H1 (cell line): ENCODE data around the gene TXLNG. TPM values are rescaled to one million over a fixed set of nuclear protein-coding genes. Genes with fewer than 3 reads are reported as not detected.

ENCODE experiments used
- CTCF ChIA-PET: fragments of 300-600 bp; sonication (Branson Sonifier 250); formaldehyde crosslinking; loops from one replicate; lab custom pipeline; 2021; ENCODE audit not compliant: partially characterized antibody; lab: Charles Lee
- POLR2A ChIA-PET: fragments of 300-600 bp; sonication (Branson Sonifier 250); formaldehyde crosslinking; loops from one replicate; lab custom pipeline; 2021; ENCODE audit warnings: inconsistent platforms; ENCODE audit not compliant: partially characterized antibody; lab: Charles Lee
- DNase-seq, 2 experiments: peaks; one replicate each; pipeline versions ENCODE4 v3.0.0 to v3.0.0-alpha.2; 2010 to 2022; ENCODE audit warnings: low spot score in 2 of 2, low read depth in 1 of 2, mixed read lengths in 1 of 2
- FAIRE-seq: peaks from 2 replicates; lab custom pipeline; 2011; peaks lifted over from hg19 to GRCh38; lab: Jason Lieb, UNC
- H2AFZ ChIP-seq: 2 replicates; pipeline ENCODE4 v1.8.1; 2012; ENCODE audit warnings: low read length, inconsistent platforms
- H2AK5ac ChIP-seq: 2 replicates; pipeline ENCODE4 v1.6.1; 2013; ENCODE audit warnings: low read depth, low read length
- H2BK120ac ChIP-seq: replicated peaks from 2 replicates; pipeline ENCODE3; 2013; ENCODE audit warnings: low read depth, low read length, inconsistent platforms
- H2BK12ac ChIP-seq: 2 replicates; pipeline ENCODE4 v1.6.1; 2013; ENCODE audit warnings: low read depth, low read length
- H2BK15ac ChIP-seq: 2 replicates; pipeline ENCODE4 v1.6.1; 2013; ENCODE audit warnings: low read length
- H2BK20ac ChIP-seq: 2 replicates; pipeline ENCODE4 v1.6.1; 2013; ENCODE audit warnings: low read length
- H2BK5ac ChIP-seq: 2 replicates; pipeline ENCODE4 v1.6.1; 2013; ENCODE audit warnings: low read depth, low read length
- H3K14ac ChIP-seq: 2 replicates; pipeline ENCODE4 v1.6.1; 2013; ENCODE audit warnings: inconsistent platforms; ENCODE audit not compliant: insufficient read length
- H3K18ac ChIP-seq: 2 replicates; pipeline ENCODE4 v1.6.1; 2013; ENCODE audit warnings: low read length; ENCODE audit errors: extremely low read depth
- H3K23ac ChIP-seq: 2 replicates; pipeline ENCODE4 v1.6.1; 2013; ENCODE audit warnings: inconsistent platforms; ENCODE audit not compliant: insufficient read length
- H3K23me2 ChIP-seq: 2 replicates; pipeline ENCODE4 v1.6.1; 2013; ENCODE audit warnings: low read depth, low read length
- H3K27ac ChIP-seq: 2 replicates; pipeline ENCODE4 v1.6.1; 2011; ENCODE audit warnings: low read depth, low read length, inconsistent platforms
- H3K27me3 ChIP-seq, 4 experiments: replicated peaks in 1 of 4; 1 replicate in 1 of 4; 2 replicates in 3 of 4; pipeline versions ENCODE4 v1.6.1 to v1.8.1; 2011 to 2013; ENCODE audit warnings: low read length in 3 of 4, mild to moderate bottlenecking in 3 of 4, inconsistent platforms in 2 of 4, mixed read lengths in 2 of 4, moderate library complexity in 1 of 4; ENCODE audit not compliant: control insufficient read depth in 3 of 4, insufficient read depth in 3 of 4; ENCODE audit errors: extremely low read depth in 1 of 4
- H3K36me3 ChIP-seq, 4 experiments: 2 replicates each; pipeline versions ENCODE4 v1.6.1 to v1.8.1; 2011 to 2013; ENCODE audit warnings: mild to moderate bottlenecking in 4 of 4, low read length in 3 of 4, moderate library complexity in 2 of 4, control low read depth in 1 of 4, inconsistent platforms in 1 of 4; ENCODE audit not compliant: insufficient read depth in 4 of 4, control insufficient read depth in 2 of 4
- H3K4ac ChIP-seq: replicated peaks from 2 replicates; pipeline ENCODE3; 2013; ENCODE audit warnings: low read length, low read depth, mixed read lengths, inconsistent platforms; ENCODE audit not compliant: insufficient read length
- H3K4me1 ChIP-seq, 4 experiments: replicated peaks in 1 of 4; 1 replicate in 1 of 4; 2 replicates in 3 of 4; pipeline versions ENCODE4 v1.6.1 to v1.8.1; 2011 to 2013; ENCODE audit warnings: low read length in 3 of 4, inconsistent platforms in 2 of 4, mixed read lengths in 1 of 4; ENCODE audit not compliant: insufficient read depth in 4 of 4, control insufficient read depth in 3 of 4
- H3K4me2 ChIP-seq, 2 experiments: 2 replicates each; pipeline versions ENCODE4 v1.6.1 to v1.8.1; 2011 to 2013; ENCODE audit warnings: low read depth in 2 of 2, low read length in 2 of 2, control low read depth in 1 of 2, inconsistent platforms in 1 of 2, mild to moderate bottlenecking in 1 of 2; ENCODE audit not compliant: insufficient read depth in 1 of 2
- H3K4me3 ChIP-seq, 4 experiments: fragments of 200-600, 300-600 bp in 1 of 4; sonication (generic), shearing (Covaris generic), sonication (Bioruptor Twin) in 1 of 4; 2 replicates each; pipeline versions ENCODE4 v1.5.1 to v1.8.1; 2011 to 2016; ENCODE audit warnings: low read length in 4 of 4, low read depth in 3 of 4, control low read depth in 2 of 4, inconsistent platforms in 2 of 4, mild to moderate bottlenecking in 2 of 4, mixed read lengths in 1 of 4, moderate library complexity in 1 of 4; ENCODE audit not compliant: insufficient read depth in 2 of 4; ENCODE audit errors: extremely low read depth in 1 of 4
- H3K56ac ChIP-seq: replicated peaks from 2 replicates; pipeline ENCODE3; 2013; ENCODE audit warnings: low read depth, mild to moderate bottlenecking, mixed read lengths, low read length, inconsistent platforms; ENCODE audit not compliant: insufficient read length
- H3K79me1 ChIP-seq: 2 replicates; pipeline ENCODE4 v1.6.1; 2013; ENCODE audit warnings: low read depth, low read length, control low read depth
- H3K79me2 ChIP-seq, 2 experiments: 2 replicates each; pipeline versions ENCODE4 v1.6.1 to v1.8.1; 2012 to 2013; ENCODE audit warnings: low read length in 2 of 2, mild to moderate bottlenecking in 2 of 2, inconsistent platforms in 1 of 2; ENCODE audit not compliant: insufficient read depth in 2 of 2, control insufficient read depth in 1 of 2
- H3K9ac ChIP-seq, 4 experiments: replicated peaks in 1 of 4; 1 replicate in 1 of 4; 2 replicates in 3 of 4; pipeline versions ENCODE4 v1.6.1 to v1.8.1; 2011 to 2013; ENCODE audit warnings: low read depth in 3 of 4, low read length in 3 of 4, control low read depth in 2 of 4, mild to moderate bottlenecking in 2 of 4, moderate library complexity in 2 of 4, inconsistent platforms in 1 of 4; ENCODE audit errors: extremely low read depth in 1 of 4
- H3K9me3 ChIP-seq, 2 experiments: 2 replicates each; pipeline versions ENCODE4 v1.6.1 to v1.8.1; 2012 to 2013; ENCODE audit warnings: mild to moderate bottlenecking in 2 of 2, moderate library complexity in 2 of 2, control low read depth in 1 of 2, inconsistent platforms in 1 of 2, low read depth in 1 of 2, low read length in 1 of 2, mixed read lengths in 1 of 2; ENCODE audit not compliant: insufficient read depth in 2 of 2
- H4K20me1 ChIP-seq, 2 experiments: replicated peaks in 1 of 2; 2 replicates each; pipeline versions ENCODE3 to v1.8.1; 2011 to 2013; ENCODE audit warnings: inconsistent platforms in 2 of 2, low read length in 2 of 2, mild to moderate bottlenecking in 1 of 2; ENCODE audit not compliant: insufficient read depth in 2 of 2, control insufficient read depth in 1 of 2
- H4K5ac ChIP-seq: 2 replicates; pipeline ENCODE4 v1.6.1; 2013; ENCODE audit warnings: low read length, low read depth, mixed read lengths, inconsistent platforms; ENCODE audit not compliant: insufficient read length
- H4K8ac ChIP-seq: 2 replicates; pipeline ENCODE4 v1.8.0; 2013; ENCODE audit warnings: mild to moderate bottlenecking, moderate library complexity, low read length, inconsistent platforms; ENCODE audit not compliant: insufficient read depth; ENCODE audit errors: extremely low read depth
- H4K91ac ChIP-seq: replicated peaks from 2 replicates; pipeline ENCODE3; 2013; ENCODE audit warnings: low read length, mixed read lengths, inconsistent platforms; ENCODE audit not compliant: insufficient read length
- GABPA ChIP-seq: IDR thresholded peaks from 2 replicates; pipeline ENCODE4 v1.6.1; 2011; ENCODE audit warnings: mild to moderate bottlenecking, low read length, moderate library complexity, borderline replicate concordance; ENCODE audit not compliant: insufficient read depth
- RXRA ChIP-seq: IDR thresholded peaks from 2 replicates; pipeline ENCODE4 v1.6.1; 2011; ENCODE audit warnings: low read depth, mild to moderate bottlenecking, low read length, moderate library complexity; ENCODE audit not compliant: insufficient read depth
- WGBS, 2 experiments: shearing (Covaris generic) in 1 of 2; methylation state at CpG; one replicate each; pipeline versions ENCODE4 v1.1.6 to v1.1.7; 2013 to 2015; ENCODE audit warnings: low lambda C conversion rate in 2 of 2, mixed read lengths in 2 of 2, inconsistent platforms in 1 of 2, low coverage in 1 of 2, missing lambda C conversion rate in 1 of 2; ENCODE audit not compliant: insufficient replicate concordance in 2 of 2, insufficient coverage in 1 of 2, insufficient read length in 1 of 2; ENCODE audit errors: extremely low coverage in 1 of 2, missing lambda C conversion rate in 1 of 2; 5-methylcytosine and 5-hydroxymethylcytosine counted together
- polyA plus RNA-seq, 7 experiments: library from polyadenylated mRNA; depleted of rRNA in 3 of 7; stranded (reverse) in 5 of 7; unstranded in 2 of 7; fragments of >200 nt in 5 of 7; fragments of 200-250 nt in 2 of 7; gene quantifications; 1 replicate in 5 of 7; 2 replicates in 1 of 7; 4 replicates in 1 of 7; pipeline versions ENCODE4 v1.2.1 to v1.2.3, GENCODE V29; 2011 to 2013; ENCODE audit warnings: missing spikeins in 2 of 7, mixed read lengths in 2 of 7
- total RNA-seq: library from RNA; stranded (reverse); fragmentation: NEBNext Ultra II Directional; extraction: Animal tissue kit (Norgen Biotek cat#: 25700); gene quantifications from 2 replicates; pipeline ENCODE4 v1.2.1, GENCODE V29; 2021

TXLNG gene
- total and polyA plus RNA-seq, 2 of the 8 experiments (the other 6 are each of a cell fraction or from before 2014, with no cell fraction given), result 32.9 to 42.9 TPM

GRCh38 chrX:16745102-16745501 lies 41.2 kb upstream of the TXLNG start:
- Histone ChIP-seq H3K4me3 (no peak overlapping the region), H3K18ac (no peak overlapping the region), H3K23me2 (no peaks in the 10 kb centered on the region), H3K56ac (no peak overlapping the region), H3K79me2 (no peaks in the 10 kb centered on the region), H3K14ac (no peak overlapping the region), H3K9me3 (no peaks in the 10 kb centered on the region), H2BK5ac (no peak overlapping the region), H4K8ac (no peak overlapping the region), H2BK15ac (no peak overlapping the region), H2AFZ (no peak overlapping the region), H4K5ac (no peak overlapping the region), H3K4me1 (no peaks in the 10 kb centered on the region), H3K27ac (no peak overlapping the region), H4K20me1 (peaks cover 0 to 4% of the 10 kb centered on the region in 2 experiments), H3K4ac (no peak overlapping the region), H2BK20ac (no peak overlapping the region), H2BK120ac (no peak overlapping the region), H3K23ac (no peak overlapping the region), H2AK5ac (no peak overlapping the region), H3K9ac (no peak overlapping the region), H3K4me2 (no peak overlapping the region), H4K91ac (no peak overlapping the region), H2BK12ac (no peak overlapping the region), H3K79me1 (no peaks in the 10 kb centered on the region), H3K27me3 (no peaks in the 10 kb centered on the region), H3K36me3 (peaks cover 10 to 47% (median 27%) of the 10 kb centered on the region in 4 experiments; a peak in 6 of 8 replicates)
- 94% methylated on average over 4 of the region's 5 CpGs; no CpG with 5 or more reads in 1 of the 2 experiments for WGBS, 2 experiments
- no peak for FAIRE-seq
- TF ChIP-seq GABPA (no peak), RXRA (no peak)
- no peak for DNase-seq
- CTCF ChIA-PET, result interaction anchor here (1.2 kb wide), 1 partner anchor 92 kb away, joined by 3 read pairs; no protein-coding TSS in a partner anchor
- POLR2A ChIA-PET, result no interaction called here
